GM19328 (cell line): ENCODE results near the gene RFX2.
"Not testable (repeated sequence)": the region's sequence is repeated elsewhere in the genome, so short reads cannot be mapped to it uniquely, and the experiment has no call there.

Experiments used
- ATAC-seq: cut with Tn5 transposase; IDR thresholded peaks from one replicate; pipeline ENCODE4 v1.9.1; 2021; ENCODE audit warnings: mild to moderate bottlenecking, moderate library complexity; ENCODE audit not compliant: unreplicated experiment

RFX2 gene

GRCh38 chr19:5974721-5975387 is 135.4 kb downstream of the RFX2 start:
- no peak for ATAC-seq

- no peak for ATAC-seq
These were observed 136.2 kb downstream of the RFX2 start for GRCh38 chr19:5973867-5974635.

- ATAC-seq = no peak
These were observed 136.9 kb downstream of the RFX2 start for GRCh38 chr19:5973376-5973775.

GRCh38 chr19:5972355-5972731 is 138.0 kb downstream of the RFX2 start:
- ATAC-seq = no peak

GRCh38 chr19:5971714-5972354 is 138.5 kb downstream of the RFX2 start:
- ATAC-seq = no peak

- ATAC-seq = no peak
These were observed 140.8 kb downstream of the RFX2 start for GRCh38 chr19:5969476-5969875.

- ATAC-seq = no peak
These were observed 141.6 kb downstream of the RFX2 start for GRCh38 chr19:5968431-5969373.

- ATAC-seq = no peak
These were observed 142.3 kb downstream of the RFX2 start for GRCh38 chr19:5967994-5968430.

GRCh38 chr19:5967571-5967970 is 142.7 kb downstream of the RFX2 start:
- ATAC-seq = no peak

- ATAC-seq = no peak
These were observed 143.4 kb downstream of the RFX2 start for GRCh38 chr19:5966941-5967340.

GRCh38 chr19:5966215-5966614 is 144.1 kb downstream of the RFX2 start:
- ATAC-seq = no peak

- ATAC-seq = no peak
These were observed 145.3 kb downstream of the RFX2 start for GRCh38 chr19:5964816-5965565.

GRCh38 chr19:5963855-5964254 is 146.4 kb downstream of the RFX2 start:
- ATAC-seq = no peak

GRCh38 chr19:5963259-5963658 is 147.0 kb downstream of the RFX2 start:
- not testable (repeated sequence) for ATAC-seq

- ATAC-seq = no peak
These were observed 148.0 kb downstream of the RFX2 start for GRCh38 chr19:5961969-5962945.

GRCh38 chr19:5961641-5961968 is 148.7 kb downstream of the RFX2 start:
- not testable (repeated sequence) for ATAC-seq

GRCh38 chr19:5960005-5961001 is 150.0 kb downstream of the RFX2 start:
- ATAC-seq = no peak
